ENCODE results near the gene CYP1A1.
"Not testable (repeated sequence)": the region's sequence is repeated elsewhere in the genome, so short reads cannot be mapped to it uniquely, and the experiment has no call there.

The CYP1A1 gene

GRCh38 chr15:74738239-74738638 is 12.9 kb upstream of the CYP1A1 start:
- DNase-seq (ENCODE audit: low spot score) = peak; percentile 47

DNA sequence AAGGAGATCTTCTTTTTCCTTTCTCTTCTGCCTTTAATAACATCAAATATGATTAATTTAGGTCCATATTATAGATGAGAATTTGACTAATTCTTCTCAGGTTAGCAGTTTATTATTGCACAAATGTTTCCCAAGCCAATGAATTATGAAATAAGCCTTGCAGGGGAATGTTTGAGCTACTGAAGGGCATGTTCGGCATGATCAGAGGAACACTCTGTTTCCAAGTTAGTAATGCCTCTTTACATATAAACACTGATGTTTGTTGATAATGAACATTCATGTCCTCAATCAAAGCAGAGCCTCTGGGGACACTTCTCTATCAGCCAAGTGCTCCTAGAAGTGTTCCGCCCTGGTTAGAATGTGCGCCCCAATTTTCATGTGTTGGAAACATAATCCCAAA is 10.0 kb upstream of the CYP1A1 start:
- DNase-seq (ENCODE audit: low spot score) = no peak

- DNase-seq (ENCODE audit: low spot score) = no peak
These were observed 7.9 kb upstream of the CYP1A1 start for GRCh38 chr15:74733269-74733668.

DNA sequence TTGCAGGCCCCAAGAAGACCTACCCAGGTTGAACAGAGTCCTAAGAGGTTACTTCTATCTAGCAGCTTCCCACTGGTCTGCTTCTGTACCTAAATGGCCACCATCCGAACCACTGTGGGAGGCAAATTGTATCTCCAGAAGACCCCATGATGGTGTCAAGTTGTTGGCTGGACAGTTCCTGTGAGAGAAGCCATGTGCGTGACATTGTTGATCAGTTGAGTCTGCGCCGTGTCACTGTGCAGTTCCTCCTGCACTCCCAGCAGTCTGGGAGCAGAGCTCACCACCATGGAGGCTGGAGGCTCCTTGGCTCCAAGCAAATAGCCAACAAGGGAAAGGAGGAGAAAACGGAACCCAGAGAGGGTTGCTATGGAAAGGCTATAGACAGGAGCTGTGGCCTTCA is 7.5 kb upstream of the CYP1A1 start:
- no peak for DNase-seq (ENCODE audit: low spot score)

DNA sequence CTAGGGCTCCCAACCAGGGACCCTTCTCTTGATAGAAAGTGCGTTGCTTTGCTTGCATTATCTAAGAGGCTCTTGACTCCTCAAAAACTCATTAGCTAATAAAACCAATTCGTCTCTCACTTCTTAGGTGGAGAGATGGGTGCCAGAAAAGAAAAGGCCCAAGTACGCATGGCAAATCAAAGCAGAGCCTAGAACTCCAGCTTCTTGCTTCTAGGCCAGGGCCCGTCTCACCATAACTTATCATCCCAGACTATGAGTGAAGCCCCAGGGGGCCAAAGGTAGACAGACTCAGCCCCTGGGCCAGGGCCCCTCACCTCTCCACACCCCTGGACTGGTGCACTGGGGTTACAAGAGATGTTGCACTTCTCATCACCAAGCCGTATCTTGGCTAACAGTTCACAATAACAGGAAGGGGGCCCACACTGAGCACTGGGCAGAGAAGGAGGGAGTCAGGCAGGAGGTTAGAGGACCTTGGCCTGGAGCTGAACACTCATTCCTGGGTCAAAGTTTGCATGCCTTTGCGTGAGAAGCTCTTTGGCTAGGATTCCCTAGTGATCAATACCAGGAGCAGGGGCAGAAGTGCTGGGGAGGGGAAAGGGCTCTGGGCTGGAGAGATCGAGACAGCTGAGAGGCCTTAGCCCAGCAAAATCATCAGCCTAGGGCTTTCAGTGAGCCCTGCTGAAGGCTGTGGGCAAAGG is 5.4 kb upstream of the CYP1A1 start:
- no peak for DNase-seq (ENCODE audit: low spot score)

GRCh38 chr15:74729372-74729771 is 4.0 kb upstream of the CYP1A1 start:
- DNase-seq (ENCODE audit: low spot score) = not testable (repeated sequence)

DNA sequence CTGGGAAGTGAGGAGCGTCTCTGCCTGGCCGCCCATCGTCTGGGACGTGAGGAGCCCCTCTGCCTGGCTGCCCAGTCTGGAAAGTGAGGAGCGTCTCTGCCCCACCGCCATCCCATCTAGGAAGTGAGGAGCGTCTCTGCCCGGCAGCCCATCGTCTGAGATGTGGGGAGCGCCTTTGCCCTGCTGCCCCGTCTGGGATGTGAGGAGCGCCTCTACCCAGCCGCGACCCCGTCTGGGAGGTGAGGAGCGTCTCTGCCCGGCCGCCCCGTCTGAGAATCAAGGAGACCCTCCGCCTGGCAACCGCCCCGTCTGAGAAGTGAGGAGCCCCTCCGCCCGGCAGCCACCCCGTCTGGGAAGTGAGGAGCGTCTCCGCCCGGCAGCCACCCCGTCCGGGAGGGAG is 3.4 kb upstream of the CYP1A1 start:
- DNase-seq (ENCODE audit: low spot score) = not testable (repeated sequence)

GRCh38 chr15:74727727-74728126 is 2.4 kb upstream of the CYP1A1 start:
- no peak for DNase-seq (ENCODE audit: low spot score)

DNA sequence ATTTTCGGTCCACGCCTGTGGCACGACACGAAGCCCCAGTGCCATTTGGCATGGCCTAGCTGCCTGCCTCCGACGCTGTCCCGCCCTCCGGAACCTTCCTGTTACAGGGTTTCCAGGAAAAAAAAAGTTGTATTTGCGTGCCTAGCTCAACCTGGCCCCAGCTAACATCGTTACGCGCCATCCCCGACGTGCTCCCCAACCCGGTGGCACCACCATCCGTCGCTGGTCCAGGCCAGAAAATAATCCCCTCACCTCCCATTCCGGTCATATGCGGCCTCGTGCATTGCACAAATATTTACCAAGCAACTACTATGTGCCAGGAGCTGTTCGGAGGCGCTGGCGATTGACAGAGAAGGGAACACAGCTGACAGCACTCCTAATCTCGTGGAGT is 1.4 kb upstream of the CYP1A1 start:
- no peak for DNase-seq (ENCODE audit: low spot score)

GRCh38 chr15:74725845-74726773 is 781 bp upstream of the CYP1A1 start:
- DNase-seq (ENCODE audit: low spot score) = no peak

GRCh38 chr15:74724570-74725224 is 631 bp downstream of the CYP1A1 start:
- DNase-seq (ENCODE audit: low spot score) = no peak

- peak; percentile 66 for DNase-seq (ENCODE audit: low spot score)
These were observed 1.5 kb downstream of the CYP1A1 start for GRCh38 chr15:74723754-74724334.

DNA sequence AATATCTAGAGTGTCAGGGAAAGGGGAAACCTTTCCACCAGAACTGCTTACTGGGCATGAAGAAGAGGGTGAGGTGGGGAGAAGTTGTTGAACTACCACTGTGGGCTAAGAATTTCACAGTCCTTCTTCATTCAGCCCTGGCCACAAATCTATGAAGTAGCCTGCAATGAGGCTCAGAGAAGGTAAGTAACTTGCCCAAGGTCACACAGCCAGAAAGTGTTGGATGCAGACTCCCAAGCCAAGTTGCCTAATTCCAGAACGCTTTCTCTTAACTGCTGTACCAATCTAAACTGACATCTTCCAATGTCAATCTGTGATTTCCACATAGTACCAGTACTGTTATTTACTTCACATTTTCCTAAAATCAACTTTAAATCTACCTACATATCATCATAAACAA is 2.1 kb downstream of the CYP1A1 start:
- DNase-seq (ENCODE audit: low spot score) = no peak

- no peak for DNase-seq (ENCODE audit: low spot score)
These were observed 2.7 kb downstream of the CYP1A1 start for GRCh38 chr15:74722591-74722990.

- no peak for DNase-seq (ENCODE audit: low spot score)
These were observed 8.7 kb downstream of the CYP1A1 start for GRCh38 chr15:74716651-74717050.

DNA sequence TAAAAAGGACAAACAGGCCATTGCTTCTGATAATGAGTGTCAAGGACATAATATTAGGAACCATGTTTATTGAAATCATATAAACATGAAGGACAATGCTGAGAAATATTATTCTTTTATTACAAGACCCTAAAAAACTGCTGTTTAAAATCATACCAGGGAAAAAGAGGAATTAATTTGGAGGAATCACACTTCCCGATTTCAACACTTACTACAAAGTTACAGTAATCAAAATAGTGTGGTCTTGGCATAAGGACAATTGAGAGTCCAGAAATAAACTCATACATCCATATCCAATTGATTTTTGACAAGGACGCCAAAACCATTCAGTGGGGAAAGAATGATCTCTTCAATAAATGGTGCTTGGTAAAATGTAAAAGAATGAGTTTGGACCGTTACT is 13.0 kb downstream of the CYP1A1 start:
- DNase-seq (ENCODE audit: low spot score) = no peak

DNA sequence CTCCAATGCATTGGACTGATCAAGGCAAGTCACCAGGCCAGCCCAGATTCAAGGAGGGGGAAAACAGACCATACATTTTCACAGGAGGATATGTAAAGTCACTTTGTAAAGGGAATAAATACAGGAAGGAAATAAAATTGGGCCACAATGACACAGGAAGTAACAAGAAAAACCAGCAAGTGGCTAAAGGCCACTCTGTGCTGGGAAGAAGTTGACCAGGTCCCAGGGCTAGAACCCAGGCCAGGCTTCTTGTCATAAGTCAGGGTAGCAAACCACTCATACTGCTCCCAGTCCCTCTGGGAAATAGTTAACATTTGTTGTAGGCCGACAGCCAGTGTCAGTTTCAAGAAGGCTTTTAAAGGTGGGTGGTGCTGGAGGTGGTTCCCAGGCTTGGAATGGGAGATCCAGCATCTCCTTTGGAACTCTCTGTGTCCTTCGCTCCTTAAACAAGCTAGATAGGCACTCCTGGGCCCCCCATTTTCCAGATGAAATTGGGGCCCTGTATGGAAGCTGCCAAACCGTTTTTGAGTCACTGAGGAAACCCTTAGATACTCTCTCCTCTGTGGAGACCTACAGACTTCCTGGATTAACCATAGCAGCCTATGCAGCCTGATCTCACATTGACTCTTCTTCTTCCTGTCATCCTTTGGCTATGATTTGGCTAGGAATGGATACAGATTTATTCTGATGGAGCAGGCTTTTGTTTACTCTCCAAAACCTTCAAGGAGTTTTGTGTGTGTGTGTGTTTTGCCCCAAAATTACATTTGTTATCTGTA is 14.8 kb downstream of the CYP1A1 start:
- no peak for DNase-seq (ENCODE audit: low spot score)

- DNase-seq (ENCODE audit: low spot score) = no peak
These were observed 15.4 kb downstream of the CYP1A1 start for GRCh38 chr15:74709892-74710291.

- DNase-seq (ENCODE audit: low spot score) = no peak
These were observed 16.3 kb downstream of the CYP1A1 start for GRCh38 chr15:74709011-74709410.

DNA sequence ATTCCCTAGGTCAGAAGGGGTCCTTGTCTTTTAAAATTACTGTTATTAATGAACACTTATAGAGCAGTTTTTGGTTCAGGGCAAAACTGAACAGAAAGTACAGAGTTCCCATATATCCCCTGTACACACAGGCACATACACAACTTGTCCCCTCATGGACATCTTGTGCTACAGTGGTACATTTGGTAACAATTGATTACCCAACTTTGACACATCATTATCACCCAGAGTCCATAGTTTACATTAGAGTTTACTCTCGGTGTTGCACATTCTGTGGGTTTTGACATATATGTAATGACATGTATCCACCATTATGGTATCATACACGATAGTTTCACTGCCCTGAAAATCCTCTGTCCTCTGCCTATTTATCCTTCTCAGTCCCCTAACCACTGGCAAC is 28.5 kb downstream of the CYP1A1 start:
- peak; percentile 15 for DNase-seq (ENCODE audit: low spot score)

- no peak for DNase-seq (ENCODE audit: low spot score)
These were observed 29.0 kb downstream of the CYP1A1 start for GRCh38 chr15:74696398-74696729.

Data from NAMALWA (cell line).